Activated CD4-positive, alpha-beta memory T cell treated with anti-CD3 and anti-CD28 coated beads for 36 hours (primary cell): ENCODE data around the gene DCDC2. TPM values are rescaled to one million over a fixed set of nuclear protein-coding genes. Genes with fewer than 3 reads are reported as not detected.
"Not testable (repeated sequence)": the region's sequence is repeated elsewhere in the genome, so short reads cannot be mapped to it uniquely, and the experiment has no call there.

ENCODE experiments used
- CTCF ChIA-PET: fragments of 350-600 bp; sonication (Branson Sonifier 250); formaldehyde crosslinking; loops from one replicate; lab custom pipeline; 2021; ENCODE audit warnings: antibody characterized with exemption, inconsistent platforms; lab: Charles Lee
- POLR2A ChIA-PET: fragments of 350-600 bp; sonication (Branson Sonifier 250); formaldehyde crosslinking; loops from one replicate; lab custom pipeline; 2021; ENCODE audit warnings: antibody characterized with exemption; lab: Charles Lee
- DNase-seq: peaks from one replicate; pipeline ENCODE4 v3.0.0-alpha.2; 2020
- H3K27ac Mint-ChIP-seq: one replicate; pipeline ENCODE4 v1.8.0; 2021; ENCODE audit warnings: mixed read lengths
- H3K27me3 Mint-ChIP-seq: one replicate; pipeline ENCODE4 v1.8.0; 2021; ENCODE audit warnings: mixed read lengths
- H3K36me3 Mint-ChIP-seq: one replicate; pipeline ENCODE4 v1.8.0; 2021; ENCODE audit warnings: mixed read lengths
- H3K4me1 Mint-ChIP-seq: one replicate; pipeline ENCODE4 v1.8.0; 2021; ENCODE audit warnings: low read depth, mixed read lengths
- H3K4me3 Mint-ChIP-seq: one replicate; pipeline ENCODE4 v1.8.0; 2021; ENCODE audit warnings: mild to moderate bottlenecking, mixed read lengths
- H3K9me3 Mint-ChIP-seq: one replicate; pipeline ENCODE4 v1.8.0; 2021; ENCODE audit warnings: mixed read lengths
- intact Hi-C: fragments of 100-400 bp; cut with micrococcal nuclease; formaldehyde crosslinking; loops from one replicate; pipeline ENCODE4 v1.15.1; 2023
- total RNA-seq, 2 experiments: library from RNA; stranded (reverse); gene quantifications; one replicate each; pipeline ENCODE4 v1.2.3, GENCODE V29; 2021

Gene DCDC2
- total RNA-seq, 2 experiments from 2014 or later, result 0.31 TPM; not detected in 1

DNA sequence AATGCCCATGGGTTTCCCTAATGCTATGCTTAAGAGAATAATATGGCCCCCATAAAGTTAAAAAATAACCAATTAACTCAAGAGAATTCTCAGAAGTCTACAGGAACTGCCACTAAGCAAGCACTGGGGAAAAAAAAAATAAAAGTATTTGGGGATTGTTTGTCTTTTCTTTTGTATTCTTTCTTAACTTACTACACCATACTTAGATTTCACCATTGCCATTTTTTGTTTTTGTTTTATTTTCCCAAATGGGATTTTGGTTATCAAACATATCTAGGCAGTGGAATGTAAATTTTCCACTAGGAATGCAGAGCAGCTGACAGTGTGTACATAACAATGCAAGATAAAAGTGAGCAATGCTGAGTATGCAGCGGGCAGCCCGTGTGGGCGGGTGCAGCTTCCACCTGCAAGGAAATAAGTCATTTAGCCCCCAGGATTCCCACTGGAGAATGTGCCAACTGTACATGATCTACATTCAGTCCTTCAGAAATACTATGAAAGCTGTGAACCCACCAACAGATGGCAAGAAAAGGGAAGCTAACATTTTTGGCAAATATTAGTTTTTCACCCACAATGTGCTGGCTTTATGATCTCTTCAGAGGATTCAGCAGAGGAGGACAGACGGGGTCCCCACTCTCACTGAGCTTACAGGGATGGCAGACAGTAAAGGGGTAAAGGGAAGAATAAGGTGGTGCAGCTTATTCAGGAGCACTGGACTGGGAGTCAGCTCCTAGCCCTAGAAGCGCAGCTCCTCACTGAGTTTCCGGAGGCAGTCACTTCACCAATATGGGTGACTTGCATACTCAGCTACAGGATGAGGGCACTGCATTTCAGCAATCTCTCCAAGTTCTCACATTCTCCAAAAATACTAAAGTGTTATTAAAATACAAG, 44.4 kb downstream of the DCDC2 start:
- H3K4me1 Mint-ChIP-seq, result no peaks in the 10 kb centered on the region
- POLR2A ChIA-PET, result no interaction called here
- DNase-seq, result no peak
- CTCF ChIA-PET, result no interaction called here
- H3K27ac Mint-ChIP-seq, result no peak overlapping the region
- peaks cover 1% of the 10 kb centered on the region for H3K36me3 Mint-ChIP-seq
- intact Hi-C loops, result no loop called here
- no peak overlapping the region for H3K4me3 Mint-ChIP-seq
- peaks cover 14% of the 10 kb centered on the region for H3K27me3 Mint-ChIP-seq
- peaks cover 7% of the 10 kb centered on the region for H3K9me3 Mint-ChIP-seq

DNA sequence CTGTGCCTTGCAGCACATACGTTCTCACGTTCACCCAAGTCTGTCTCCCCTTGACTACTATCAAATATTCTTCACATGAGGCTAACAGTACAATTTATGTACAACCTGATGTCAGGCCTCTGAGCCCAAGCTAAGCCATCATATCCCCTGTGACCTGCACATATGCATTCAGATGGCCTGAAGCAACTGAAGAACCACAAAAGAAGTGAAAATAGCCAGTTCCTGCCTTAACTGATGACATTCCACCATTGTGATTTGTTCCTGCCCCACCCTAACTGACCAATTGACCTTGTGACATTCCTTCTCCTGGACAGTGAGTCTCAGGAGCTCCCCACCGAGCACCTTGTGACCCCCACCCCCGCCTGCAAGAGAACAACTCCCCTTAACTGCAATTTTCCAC, 46.1 kb downstream of the DCDC2 start:
- H3K4me1 Mint-ChIP-seq, H3K36me3 Mint-ChIP-seq, H3K9me3 Mint-ChIP-seq, H3K4me3 Mint-ChIP-seq, DNase-seq, POLR2A ChIA-PET, CTCF ChIA-PET, H3K27ac Mint-ChIP-seq, intact Hi-C loops: not testable (repeated sequence)
- peaks cover 13% of the 10 kb centered on the region for H3K27me3 Mint-ChIP-seq

DNA sequence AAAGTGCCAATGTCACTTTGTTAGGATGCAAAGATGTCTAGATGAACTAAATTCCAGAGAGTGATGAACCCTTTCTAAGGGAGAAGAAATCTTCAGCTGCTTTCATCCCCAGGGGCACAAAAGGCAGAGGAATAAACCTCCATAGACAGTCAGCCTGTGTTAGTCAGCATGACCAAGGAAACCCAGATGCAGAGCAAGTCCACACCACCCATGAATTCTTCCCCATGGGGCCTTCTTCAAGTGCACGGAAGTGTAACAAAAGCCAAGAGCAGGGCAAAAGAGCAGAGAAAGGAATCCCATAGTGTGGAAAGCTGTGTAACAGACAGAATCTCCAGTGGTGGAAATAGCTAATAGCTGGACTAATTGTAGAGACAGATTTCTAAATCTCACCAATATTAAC, 50.0 kb downstream of the DCDC2 start:
- peaks cover 7% of the 10 kb centered on the region for H3K9me3 Mint-ChIP-seq
- intact Hi-C loops, result no loop called here
- H3K27me3 Mint-ChIP-seq, result peaks cover 8% of the 10 kb centered on the region
- no peak overlapping the region for H3K27ac Mint-ChIP-seq
- no peaks in the 10 kb centered on the region for H3K4me1 Mint-ChIP-seq
- peaks cover 1% of the 10 kb centered on the region for H3K36me3 Mint-ChIP-seq
- H3K4me3 Mint-ChIP-seq, result no peak overlapping the region
- no peak for DNase-seq
- ChIA-PET POLR2A (no interaction called here), CTCF (no interaction called here)

DNA sequence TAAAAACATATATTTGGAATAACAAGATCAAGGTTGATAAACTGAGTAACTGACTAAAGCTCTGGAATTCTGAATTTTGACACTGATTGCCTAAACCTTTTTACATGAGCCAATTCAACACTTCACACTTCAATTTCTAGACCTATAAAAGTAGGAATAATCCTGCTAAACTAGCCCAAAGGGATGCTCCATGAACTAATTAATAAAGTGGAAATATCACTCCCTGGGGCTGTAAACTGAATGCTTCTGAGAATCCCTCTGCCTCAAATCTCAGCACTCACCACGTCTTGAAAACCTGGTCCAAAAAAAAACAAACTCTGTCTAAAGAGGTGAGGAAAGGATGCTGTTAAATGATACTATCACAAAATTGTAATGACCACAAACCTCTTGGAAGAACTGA, 50.9 kb downstream of the DCDC2 start:
- intact Hi-C loops, result no loop called here
- peaks cover 8% of the 10 kb centered on the region for H3K27me3 Mint-ChIP-seq
- H3K9me3 Mint-ChIP-seq, result peaks cover 5% of the 10 kb centered on the region
- H3K4me3 Mint-ChIP-seq, result no peak overlapping the region
- H3K4me1 Mint-ChIP-seq, result no peaks in the 10 kb centered on the region
- CTCF ChIA-PET, result no interaction called here
- no peak for DNase-seq
- no peak overlapping the region for H3K27ac Mint-ChIP-seq
- H3K36me3 Mint-ChIP-seq, result peaks cover 1% of the 10 kb centered on the region
- POLR2A ChIA-PET, result no interaction called here

DNA sequence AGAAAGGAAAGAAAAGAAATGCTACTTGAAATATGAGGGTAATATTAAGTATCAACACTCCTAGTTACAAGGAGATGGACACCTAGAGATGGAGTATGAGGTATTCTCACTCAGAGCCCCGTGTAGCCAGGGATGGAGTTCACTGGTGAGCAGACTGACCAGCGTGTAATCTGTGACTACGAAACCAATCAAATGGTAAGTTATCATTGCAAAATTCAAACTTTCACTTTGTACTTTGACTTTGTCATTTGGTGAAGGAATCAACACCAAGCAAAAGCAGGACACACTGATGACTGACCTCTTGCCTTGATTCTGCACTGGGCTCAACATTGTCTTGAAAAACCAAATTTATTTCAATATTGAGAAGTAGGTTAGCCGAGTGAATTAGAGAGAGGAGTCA, 51.8 kb downstream of the DCDC2 start:
- Mint-ChIP-seq H3K4me1 (no peaks in the 10 kb centered on the region), H3K9me3 (no peaks in the 10 kb centered on the region), H3K27me3 (peaks cover 6% of the 10 kb centered on the region), H3K36me3 (no peaks in the 10 kb centered on the region), H3K27ac (no peak overlapping the region), H3K4me3 (no peak overlapping the region)
- intact Hi-C loops, result no loop called here
- ChIA-PET CTCF (no interaction called here), POLR2A (no interaction called here)
- no peak for DNase-seq

- CTCF ChIA-PET, result no interaction called here
- Mint-ChIP-seq H3K4me3 (no peak overlapping the region), H3K27ac (no peak overlapping the region), H3K27me3 (peaks cover 10% of the 10 kb centered on the region), H3K4me1 (no peaks in the 10 kb centered on the region), H3K36me3 (no peaks in the 10 kb centered on the region), H3K9me3 (peaks cover 14% of the 10 kb centered on the region)
- intact Hi-C loops, result no loop called here
- POLR2A ChIA-PET, result no interaction called here
- DNase-seq, result no peak
Measured at GRCh38 chr6:24296944-24297343, 60.9 kb downstream of the DCDC2 start.

DNA sequence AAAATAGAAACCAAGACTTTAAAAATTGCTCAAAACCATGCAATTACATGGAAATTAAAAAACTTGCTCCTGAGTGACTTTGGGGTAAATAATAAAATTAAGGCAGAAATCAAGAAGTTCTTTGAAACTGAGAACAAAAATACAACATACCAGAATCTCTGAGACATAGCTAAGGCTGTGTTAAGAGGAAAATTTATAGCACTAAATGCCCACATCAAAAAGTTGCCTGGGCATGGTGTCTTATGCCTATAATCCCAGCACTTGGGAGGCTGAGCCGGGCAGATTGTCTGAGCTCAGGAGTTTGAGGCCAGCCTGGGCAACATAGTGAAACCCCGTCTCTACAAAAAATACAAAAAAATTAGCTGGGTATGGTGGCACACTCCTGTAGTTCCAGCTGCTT, 64.0 kb downstream of the DCDC2 start:
- POLR2A ChIA-PET, intact Hi-C loops, H3K27ac Mint-ChIP-seq, H3K4me1 Mint-ChIP-seq, CTCF ChIA-PET, H3K4me3 Mint-ChIP-seq, DNase-seq, H3K36me3 Mint-ChIP-seq: not testable (repeated sequence)
- Mint-ChIP-seq H3K27me3 (peaks cover 10% of the 10 kb centered on the region), H3K9me3 (peaks cover 14% of the 10 kb centered on the region)

DNA sequence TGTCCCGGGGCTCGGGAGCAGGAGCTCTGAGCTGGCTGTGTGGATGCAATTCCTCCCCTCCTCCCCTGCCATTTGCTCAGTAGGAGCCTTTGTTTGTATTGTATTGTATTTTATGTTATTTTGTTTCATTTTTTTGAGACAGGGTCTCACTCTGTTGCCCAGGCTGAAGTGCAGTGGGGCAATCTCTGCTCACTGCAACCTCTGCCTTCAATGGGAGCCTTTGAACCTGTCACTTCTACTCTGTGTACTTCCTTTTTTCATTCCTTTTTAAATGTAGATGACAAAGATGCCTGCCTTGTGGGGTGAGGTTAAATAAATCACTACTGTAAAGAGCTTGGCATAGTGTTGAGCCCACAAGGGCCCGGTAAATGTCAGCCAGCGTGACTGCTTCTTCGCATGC, 70.6 kb downstream of the DCDC2 start:
- H3K27me3 Mint-ChIP-seq, result peaks cover 2% of the 10 kb centered on the region
- intact Hi-C loops, result loop anchor here (10.0 kb wide), 1 partner anchor 478 kb away; no protein-coding TSS in a partner anchor
- no peak overlapping the region for H3K27ac Mint-ChIP-seq
- CTCF ChIA-PET, result interaction anchor here (0.9 kb wide), 1 partner anchor 9 kb away, joined by 4 read pairs; no protein-coding TSS in a partner anchor
- no peaks in the 10 kb centered on the region for H3K9me3 Mint-ChIP-seq
- H3K4me3 Mint-ChIP-seq, result no peak overlapping the region
- H3K4me1 Mint-ChIP-seq, result peaks cover 7% of the 10 kb centered on the region
- no peak for DNase-seq
- POLR2A ChIA-PET, result no interaction called here
- H3K36me3 Mint-ChIP-seq, result no peaks in the 10 kb centered on the region

DNA sequence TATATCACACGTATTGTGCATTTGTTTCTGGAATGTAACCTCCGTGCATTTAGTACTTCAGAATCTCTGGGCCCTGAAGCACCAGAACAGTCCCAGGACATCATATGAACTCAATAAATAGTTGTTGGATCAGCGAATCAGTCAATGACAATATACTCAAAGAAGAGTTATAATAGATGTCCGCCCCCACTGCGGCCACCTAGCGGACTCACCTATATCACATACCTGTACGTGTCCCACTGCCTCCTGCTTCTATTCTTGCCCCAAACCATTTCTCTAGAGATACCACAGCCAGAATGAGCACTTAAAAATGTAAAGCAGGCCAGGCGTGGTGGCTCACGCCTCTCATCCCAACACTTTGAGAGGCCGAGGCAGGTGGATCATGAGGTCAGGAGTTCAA, 73.9 kb downstream of the DCDC2 start:
- POLR2A ChIA-PET, result no interaction called here

GRCh38 chr6:24283043-24283985, 74.5 kb downstream of the DCDC2 start:
- H3K36me3 Mint-ChIP-seq, result no peaks in the 10 kb centered on the region

More for the DNA sequence above, 73.9 kb downstream of the DCDC2 start:
- H3K27ac Mint-ChIP-seq, result no peak overlapping the region
- intact Hi-C loops, result loop anchor here (5.0 to 10.0 kb wide), 2 partner anchors 118 to 481 kb away; partner anchors contain the start of gene MRS2
- DNase-seq, result no peak
- H3K27me3 Mint-ChIP-seq, result peaks cover 6% of the 10 kb centered on the region
- H3K4me1 Mint-ChIP-seq, result peaks cover 7% of the 10 kb centered on the region
- no peaks in the 10 kb centered on the region for H3K36me3 Mint-ChIP-seq
- H3K9me3 Mint-ChIP-seq, result no peaks in the 10 kb centered on the region
- CTCF ChIA-PET, result interaction anchor here (0.7 to 2.5 kb wide), 9 partner anchors 8 to 237 kb away, joined by 3 to 20 read pairs (median 4); partner anchors contain the start of gene DCDC2
- H3K4me3 Mint-ChIP-seq, result no peak overlapping the region

DNA sequence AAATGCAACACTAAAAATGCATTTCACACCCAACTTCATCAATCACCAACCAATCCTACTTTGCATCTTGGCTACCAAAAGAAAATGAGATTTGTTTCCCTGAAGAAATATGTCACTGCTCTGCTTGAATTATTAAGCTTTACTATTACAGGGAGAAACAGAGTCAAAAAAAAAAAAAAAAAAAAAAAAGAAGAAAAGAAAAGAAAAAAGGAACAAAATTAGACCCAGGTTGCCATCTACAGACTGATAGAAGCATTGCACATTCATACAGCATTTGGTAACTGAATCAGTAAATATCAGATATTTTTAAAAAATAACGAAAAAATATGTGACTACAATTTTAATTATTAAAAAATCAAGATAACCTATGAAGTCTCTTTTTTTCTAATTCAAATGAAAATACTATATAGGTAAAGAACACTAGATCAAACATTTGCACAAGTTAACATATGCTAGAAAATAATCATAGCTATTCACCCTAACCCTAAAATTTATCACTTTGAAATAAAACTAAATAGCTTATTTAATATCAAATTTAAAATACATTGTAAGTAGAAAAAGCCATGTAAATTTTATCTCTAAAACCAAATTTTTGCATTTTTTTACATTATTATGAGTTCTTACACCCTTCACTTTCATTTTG, 83.3 kb downstream of the DCDC2 start:
- H3K4me3 Mint-ChIP-seq, result no peak overlapping the region
- no peaks in the 10 kb centered on the region for H3K9me3 Mint-ChIP-seq
- no peak for DNase-seq
- ChIA-PET POLR2A (no interaction called here), CTCF (interaction anchor here (0.6 to 3.1 kb wide), 10 partner anchors 9 to 225 kb away, joined by 3 to 15 read pairs (median 4); no protein-coding TSS in a partner anchor)
- no peaks in the 10 kb centered on the region for H3K4me1 Mint-ChIP-seq
- H3K36me3 Mint-ChIP-seq, result no peaks in the 10 kb centered on the region
- H3K27me3 Mint-ChIP-seq, result no peaks in the 10 kb centered on the region
- intact Hi-C loops, result no loop called here
- H3K27ac Mint-ChIP-seq, result no peak overlapping the region

More at GRCh38 chr6:24283043-24283985, 74.5 kb downstream of the DCDC2 start:
- Mint-ChIP-seq H3K4me3 (no peak overlapping the region), H3K4me1 (peaks cover 7% of the 10 kb centered on the region), H3K9me3 (no peaks in the 10 kb centered on the region), H3K27ac (no peak overlapping the region), H3K27me3 (peaks cover 4% of the 10 kb centered on the region)
- peak; percentile 51 for DNase-seq
- POLR2A ChIA-PET, result no interaction called here
- intact Hi-C loops, result loop anchor here (1.0 to 10.0 kb wide), 5 partner anchors 77 to 481 kb away; partner anchors contain the start of gene MRS2
- CTCF ChIA-PET, result interaction anchor here (0.7 to 2.5 kb wide), 17 partner anchors 9 to 483 kb away, joined by 3 to 20 read pairs (median 4); partner anchors contain the start of genes ALDH5A1 and DCDC2
